CD1c-positive myeloid dendritic cell (primary cell): Measurements from ENCODE around the gene ZDHHC1.
"Not testable (repeated sequence)": the region's sequence is repeated elsewhere in the genome, so short reads cannot be mapped to it uniquely, and the experiment has no call there.

Experiments
- DNase-seq: peaks from one replicate; pipeline ENCODE4 v3.0.0-alpha.2; 2016; ENCODE audit errors: extremely low spot score

ZDHHC1 gene

DNA sequence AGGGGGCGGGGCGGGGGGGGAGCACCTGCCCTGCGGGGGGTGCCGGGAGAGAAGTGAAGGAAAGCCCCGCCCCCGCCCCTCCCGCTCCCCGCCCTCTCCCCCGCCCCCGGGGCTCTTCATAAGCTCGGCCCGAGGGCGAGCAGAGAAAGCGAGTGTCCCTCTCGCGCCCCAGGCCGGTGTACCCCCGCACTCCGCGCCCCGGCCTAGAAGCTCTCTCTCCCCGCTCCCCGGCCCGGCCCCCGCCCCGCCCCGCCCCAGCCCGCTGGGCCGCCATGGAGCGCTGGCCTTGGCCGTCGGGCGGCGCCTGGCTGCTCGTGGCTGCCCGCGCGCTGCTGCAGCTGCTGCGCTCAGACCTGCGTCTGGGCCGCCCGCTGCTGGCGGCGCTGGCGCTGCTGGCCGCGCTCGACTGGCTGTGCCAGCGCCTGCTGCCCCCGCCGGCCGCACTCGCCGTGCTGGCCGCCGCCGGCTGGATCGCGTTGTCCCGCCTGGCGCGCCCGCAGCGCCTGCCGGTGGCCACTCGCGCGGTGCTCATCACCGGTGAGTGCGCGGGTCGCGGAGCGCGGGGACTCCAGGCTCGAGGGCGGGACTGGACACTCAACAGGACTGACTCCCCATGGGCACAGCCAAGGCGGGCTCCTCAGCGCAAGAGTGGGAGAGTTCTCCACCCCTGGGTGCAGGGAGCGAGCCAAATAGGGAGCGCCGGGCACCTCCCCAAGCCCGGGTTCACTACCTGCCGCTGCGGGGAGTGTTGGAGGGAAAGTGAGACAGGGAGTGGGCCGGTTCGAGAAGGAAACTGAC, 14.9 kb upstream of the ZDHHC1 start, which contains the start of gene HSD11B2:
HSD11B2 (plus strand) TSS at position 145 of the 798 bp plus-strand sequence; CDS start at position 273, 128 bp downstream.
- DNase-seq = peak; percentile 66

DNA sequence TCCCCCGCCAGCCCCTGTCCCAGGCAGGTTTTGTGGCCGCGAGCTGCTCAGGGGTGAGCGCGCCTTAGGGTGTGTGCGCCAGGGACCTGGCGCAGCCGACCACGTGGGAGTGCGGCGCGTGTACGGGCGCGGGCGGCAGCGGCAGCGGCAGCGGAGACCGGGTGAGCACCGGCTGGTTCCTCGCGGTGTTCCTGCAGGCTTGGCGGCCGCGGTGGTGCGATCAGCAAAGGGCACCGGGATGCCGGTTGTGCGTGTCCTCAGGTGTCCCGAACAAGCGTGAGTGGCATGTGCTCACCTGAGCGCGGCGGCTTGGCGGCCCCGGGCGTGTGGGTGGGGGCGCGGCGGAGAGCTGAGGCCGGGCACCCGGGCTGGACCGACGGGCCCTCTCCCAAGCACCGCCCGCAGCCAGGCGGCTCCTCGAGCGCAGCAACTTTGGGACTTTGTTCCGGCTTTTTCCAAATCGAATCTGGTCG, 14.3 kb upstream of the ZDHHC1 start:
- peak; percentile 32 for DNase-seq

DNA sequence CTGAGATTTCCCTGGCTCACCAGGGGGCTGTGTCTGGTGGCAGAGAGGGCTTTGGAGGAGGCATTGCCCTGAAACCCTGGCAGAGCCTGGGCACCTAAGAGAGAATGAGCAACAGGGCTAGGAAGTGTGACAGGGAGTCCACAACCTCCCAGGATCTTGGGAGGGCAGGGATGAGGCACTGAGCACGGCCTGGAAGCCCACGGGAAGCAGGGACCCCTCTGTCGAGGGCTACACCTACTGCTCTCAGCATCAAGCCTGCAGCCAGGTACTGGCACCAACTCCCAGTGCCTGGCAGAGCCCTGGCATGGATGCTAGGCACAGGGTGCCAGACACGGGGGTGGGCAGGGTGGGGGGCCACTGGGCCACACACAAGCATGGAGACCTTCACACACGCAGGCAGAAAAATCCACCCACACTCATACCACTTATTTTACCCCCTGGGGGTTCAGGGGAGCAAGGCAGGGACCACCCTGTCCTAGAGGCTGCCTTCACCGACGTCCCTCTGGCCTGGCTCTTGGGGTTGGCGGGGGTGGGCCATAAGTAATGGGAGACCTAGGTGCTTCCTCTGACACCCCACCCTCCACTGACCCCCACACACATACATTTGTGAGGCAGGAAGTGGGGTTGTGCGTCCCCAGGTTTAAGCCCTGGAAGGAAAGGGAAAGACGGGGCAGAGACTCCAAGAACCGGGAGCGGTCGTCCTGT, 13.7 kb upstream of the ZDHHC1 start:
- no peak for DNase-seq

DNA sequence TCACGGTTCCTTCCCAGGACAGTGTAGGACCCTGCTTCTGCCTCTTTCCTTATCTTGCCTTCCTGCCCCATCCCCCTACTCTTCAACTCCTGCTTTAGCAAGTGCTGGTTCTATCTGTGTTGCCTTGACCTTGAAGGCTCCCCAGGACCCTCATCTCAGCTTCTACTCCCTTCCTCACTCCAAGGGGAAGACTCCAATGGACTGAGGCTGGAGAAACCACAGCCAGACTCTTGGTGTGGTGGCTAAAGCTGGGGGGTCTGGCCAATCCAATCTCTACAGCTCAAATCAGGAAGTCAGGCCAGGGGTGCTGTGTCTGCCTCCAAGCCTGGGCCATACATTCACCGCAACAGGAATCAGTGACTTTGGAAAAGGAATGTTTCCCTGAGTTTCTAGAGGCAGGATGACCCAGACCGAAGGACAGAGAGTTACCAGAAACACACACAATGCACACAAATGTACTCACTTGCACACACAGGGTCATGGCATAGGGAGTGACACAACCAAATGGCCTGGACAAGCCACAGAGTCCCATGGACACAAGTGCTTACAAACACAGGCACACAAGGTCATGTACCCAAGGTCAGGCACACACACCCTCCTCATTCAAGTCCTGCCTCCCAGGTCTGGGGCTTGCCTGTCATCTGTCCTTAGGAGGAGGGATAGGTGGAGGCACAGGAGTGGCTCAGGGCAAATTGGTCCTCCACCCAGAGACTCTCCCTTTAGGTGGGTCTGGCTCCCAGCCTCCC, 12.9 kb upstream of the ZDHHC1 start:
- no peak for DNase-seq

DNA sequence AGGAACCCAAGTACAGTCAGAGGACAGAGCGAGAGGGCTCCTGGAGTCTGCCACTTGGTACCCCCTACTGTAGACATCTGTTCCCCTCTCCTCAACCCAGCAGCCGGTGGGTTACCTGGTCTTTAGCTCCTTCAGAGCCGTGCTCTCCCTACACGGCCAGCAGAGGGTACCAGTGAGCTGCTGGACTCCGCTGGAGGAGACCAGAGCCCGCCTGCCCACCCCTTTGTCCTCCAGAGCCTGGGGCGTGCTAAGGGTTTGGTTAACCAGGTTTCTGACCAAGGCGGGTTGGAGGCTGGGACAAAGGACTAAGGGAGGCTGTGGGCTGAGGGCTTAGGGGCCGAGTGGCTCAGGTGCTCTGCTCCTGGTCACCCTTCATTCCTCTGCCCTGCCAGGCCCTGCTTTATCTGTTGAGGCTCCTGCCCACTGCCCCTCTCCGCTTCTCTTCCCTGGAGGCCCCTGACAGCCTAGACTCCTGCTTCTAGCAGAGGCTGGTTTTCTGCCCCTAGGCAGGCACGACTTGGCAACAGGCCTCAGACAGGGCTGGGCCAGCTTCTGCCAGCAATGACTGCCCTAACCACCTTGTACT, 12.0 kb upstream of the ZDHHC1 start:
- DNase-seq = peak; percentile 69

DNA sequence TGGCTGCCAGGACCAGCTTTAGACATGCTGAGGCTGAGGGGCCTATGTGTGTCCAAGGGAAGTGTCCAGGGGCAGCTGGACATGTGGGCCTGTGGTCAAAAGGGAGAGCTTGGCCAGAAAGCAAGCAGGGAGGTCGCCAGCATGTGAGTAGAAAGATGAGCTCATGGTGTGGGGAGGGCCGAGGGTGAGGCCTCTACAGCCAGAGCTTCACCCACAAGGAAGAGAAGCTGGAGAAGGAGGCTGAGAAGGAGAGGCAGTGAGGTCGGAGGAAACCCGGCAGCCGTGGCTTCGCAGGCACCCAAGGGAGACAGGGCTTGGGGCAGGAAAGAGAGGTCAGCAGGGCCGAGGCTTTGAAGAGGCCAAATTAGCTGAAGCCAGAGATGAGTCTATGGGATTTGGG, 10.7 kb upstream of the ZDHHC1 start:
- DNase-seq = no peak

DNA sequence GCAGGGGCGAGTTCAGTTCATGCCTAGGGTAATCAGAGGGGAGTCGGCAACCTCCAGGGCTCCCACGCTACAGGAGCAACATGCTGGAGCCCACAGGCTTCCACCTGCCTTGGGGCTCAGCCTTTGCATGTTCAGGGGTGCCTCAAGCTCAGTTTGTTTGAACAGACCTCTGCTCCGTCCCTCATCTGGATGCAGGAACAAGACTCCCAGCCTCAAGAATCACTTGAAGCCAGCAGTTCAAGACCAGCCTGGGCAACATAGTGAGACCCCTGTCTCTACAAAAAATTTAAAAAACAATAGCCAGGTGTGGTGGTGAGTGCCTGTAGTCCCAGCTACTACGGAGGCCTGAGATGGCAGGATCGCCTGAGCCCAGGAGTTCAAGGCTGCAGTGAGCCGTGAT, 9.7 kb upstream of the ZDHHC1 start:
- no peak for DNase-seq

DNA sequence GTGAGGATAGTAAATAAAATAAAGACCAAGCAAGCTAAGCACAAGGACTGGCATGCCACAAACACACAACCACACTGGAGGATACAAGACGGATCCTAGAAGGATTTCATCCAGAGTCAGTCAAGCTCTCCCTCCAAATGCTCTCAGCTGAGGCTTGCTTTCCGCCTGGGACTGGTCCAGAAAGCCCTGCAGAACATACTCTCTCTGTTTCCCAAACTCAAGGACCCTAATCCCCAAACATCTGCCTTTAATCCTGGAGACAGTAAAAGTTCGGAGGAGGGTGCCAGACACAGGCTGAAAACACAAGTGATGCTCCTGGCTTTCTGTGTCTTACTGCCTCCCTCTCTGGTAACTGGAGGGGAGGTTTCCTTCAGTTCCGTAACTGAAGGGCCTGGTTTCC, 9.3 kb upstream of the ZDHHC1 start:
- DNase-seq = no peak

DNA sequence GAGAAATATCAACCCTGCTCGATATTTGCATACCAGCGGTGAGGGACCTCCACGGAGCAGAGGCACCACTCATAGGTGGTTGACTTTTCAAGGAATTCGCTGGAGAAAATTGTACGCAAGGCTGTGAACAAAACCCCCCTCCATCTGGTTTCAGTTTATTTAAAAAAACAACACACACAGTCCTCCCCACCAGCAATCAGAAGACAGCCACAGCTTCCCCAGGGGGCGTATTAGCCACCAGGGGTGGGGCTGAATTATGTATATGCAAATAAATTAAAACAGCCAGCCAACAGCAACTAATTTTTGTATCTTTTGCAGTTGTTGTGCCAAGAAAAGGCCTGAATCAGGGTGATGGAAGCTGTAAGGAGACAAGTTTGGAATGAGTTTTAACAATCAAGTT, 8.8 kb upstream of the ZDHHC1 start:
- DNase-seq = no peak

DNA sequence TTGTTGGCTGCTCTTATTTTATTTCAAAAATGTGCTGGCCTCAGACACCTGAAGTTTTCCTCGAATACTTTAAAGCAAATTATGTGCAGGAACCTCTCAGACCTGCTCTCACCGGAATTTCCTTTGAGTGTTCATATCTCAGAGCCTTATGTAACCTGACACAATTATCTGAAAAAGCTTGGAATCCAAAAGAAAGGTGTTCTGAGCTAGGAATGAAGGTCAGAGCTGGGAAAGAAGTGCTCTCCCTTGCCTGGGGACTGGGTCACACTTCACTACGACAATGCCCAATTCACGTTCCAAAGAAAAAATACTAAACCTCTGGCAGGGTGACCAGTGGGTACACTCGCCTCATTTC, 8.0 kb upstream of the ZDHHC1 start:
- DNase-seq = no peak

DNA sequence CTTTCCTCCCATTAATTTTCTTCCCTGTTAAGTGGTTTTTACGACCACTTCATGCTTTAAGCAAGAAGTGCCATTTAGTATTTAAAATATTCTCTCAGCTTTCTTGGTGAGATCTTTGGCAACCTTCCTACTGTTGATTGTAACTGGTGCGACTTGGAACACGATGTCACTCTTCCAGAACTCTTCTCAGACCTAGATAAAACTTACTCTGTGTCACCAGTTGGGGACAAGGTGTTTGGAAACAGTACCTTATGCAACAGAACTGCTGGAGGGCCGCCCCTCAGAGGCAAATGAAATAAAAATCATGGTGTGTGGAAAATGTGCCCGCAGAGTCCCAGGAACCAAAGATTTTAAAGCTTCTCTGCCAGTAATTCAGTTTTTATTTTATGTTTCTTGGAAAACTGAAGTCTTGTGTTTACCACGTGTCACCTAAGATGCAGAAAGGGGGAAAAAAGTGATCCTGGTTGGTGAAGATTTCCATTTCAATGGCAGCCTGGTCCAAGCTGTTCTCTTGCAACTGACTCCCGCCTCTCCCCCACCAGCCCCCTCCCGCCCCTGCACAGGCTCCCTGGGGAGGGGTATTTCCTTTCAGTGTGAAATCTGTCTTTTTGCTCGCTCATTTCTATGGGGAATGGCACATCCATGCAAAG, 7.5 kb upstream of the ZDHHC1 start:
- no peak for DNase-seq

DNA sequence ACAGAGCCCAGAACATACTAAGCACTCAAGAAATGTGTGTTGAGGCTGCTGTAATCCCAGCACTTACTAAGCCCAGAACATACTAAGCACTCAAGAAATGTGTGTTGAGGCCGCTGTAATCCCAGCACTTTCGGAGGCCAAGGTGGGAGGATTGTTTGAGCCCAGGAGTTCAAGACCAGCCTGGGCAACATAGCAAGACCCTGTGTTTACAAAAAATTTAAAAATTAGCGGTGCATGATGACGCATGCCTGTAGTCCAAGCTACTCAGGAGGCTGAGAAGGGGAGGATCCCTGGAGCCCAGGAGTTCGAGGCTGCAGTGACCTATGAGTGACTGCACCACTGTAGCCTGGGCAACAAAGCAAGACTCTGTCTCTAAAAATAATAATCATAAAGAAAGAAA, 6.7 kb upstream of the ZDHHC1 start:
- no peak for DNase-seq

DNA sequence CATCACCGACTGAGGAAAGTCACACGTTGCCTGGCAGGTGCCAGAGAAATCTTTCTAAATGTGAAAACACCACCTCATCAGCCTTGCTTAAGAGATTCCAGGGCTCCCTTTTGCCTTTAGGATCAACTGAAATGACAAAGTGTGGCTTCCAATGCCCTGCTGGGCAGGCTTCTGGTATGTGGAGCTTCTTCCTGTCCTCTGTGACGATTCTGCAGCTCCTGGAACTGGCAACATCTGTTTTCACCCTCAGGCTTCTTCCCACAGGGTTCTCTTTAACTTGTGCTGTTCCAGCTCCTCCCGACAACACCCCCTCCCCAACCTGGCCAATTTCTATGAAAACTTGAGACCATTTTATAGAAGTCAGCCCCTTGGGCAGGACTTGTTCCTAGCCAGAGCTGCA, 4.8 kb upstream of the ZDHHC1 start:
- DNase-seq = no peak

DNA sequence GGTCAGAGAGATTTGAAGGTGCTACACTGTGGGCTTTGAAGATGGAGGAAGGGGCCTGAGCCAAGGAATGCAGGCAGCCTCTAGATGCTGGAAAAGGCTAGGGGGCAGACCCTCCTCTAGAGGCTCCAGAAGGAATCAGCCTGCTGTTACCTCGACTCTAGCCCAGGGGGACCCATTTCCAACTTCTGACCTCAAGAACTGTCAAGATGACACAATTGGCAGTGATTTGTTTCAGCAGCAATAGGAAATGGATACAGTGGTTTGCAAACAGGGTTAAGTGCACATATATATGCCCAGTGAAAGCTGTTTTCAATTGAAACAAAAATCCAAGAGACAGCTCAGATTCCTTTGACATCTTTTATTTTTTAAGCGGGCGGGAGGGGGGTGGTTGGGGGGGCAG, 3.7 kb upstream of the ZDHHC1 start:
- DNase-seq = no peak

DNA sequence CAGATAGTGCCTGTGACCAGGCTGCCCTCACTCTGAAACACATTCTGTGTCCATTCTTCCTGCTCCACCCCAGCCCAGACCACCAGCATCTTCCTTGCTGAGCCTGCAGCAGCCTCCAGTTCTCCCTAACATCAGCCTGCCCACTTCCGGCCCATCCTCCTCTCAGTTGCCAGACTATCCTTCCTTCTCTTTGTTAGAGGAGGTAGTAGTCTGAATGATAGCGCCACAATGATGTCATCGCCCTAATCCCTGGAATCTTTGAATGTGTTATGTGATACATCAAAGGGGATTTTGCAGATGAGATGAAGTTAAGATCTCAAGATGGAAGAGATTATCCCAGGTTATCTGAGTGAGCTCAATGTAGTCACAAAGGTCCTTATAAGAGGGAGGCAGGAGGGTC, 3.2 kb upstream of the ZDHHC1 start:
- DNase-seq = no peak

DNA sequence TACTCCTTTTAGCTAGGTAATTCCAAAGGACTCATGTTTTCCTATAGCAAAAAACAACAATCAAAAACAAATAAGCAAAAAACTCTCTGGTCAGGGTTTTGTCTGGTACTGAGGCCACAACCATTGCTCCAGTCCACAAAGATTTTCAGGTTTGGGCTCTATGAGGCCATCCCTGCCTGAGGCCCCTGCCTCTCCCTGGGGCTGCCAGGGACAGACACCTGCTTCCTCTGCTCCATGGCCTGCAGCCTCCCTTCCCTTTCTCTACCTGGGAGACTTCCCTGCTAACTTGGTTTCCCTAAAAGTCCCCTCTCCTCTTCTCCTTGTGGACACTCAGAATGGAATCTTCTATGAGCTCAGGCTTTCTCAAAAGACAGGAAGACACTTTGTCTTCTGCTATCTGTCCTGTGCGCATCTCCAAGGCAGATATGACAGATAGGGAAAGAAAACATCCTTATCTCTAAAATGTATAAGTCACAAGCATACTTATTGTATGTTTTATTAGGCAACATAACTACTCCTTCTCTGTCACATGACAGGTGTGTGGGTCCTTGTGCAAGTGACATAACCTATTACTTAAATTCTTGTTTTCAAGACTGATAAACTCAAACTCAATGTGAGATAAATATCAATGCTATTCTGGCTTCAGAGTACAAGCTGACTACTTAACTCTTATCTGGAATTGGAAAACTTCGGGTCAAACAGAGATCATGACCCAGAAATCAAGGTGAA, 1.2 kb upstream of the ZDHHC1 start:
- no peak for DNase-seq

DNA sequence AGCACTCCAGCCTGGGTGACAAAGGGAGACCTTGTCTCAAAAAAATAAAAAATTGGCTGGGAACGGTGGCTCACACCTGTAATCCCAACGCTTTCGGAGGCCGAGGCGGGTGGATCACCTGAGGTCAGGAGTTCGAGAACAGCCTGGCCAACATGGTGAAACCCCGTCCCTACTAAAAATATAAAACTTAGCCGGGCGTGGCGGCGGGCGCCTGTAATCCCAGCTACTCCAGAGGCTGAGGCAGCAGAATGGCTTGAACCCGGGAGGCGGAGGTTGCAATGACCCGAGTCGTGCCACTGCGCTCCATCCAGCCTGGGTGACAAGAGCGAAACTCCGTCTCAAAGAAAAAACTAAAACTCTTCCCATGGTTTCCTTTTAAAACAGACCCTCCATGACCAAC, 856 bp downstream of the ZDHHC1 start:
- DNase-seq = not testable (repeated sequence)

DNA sequence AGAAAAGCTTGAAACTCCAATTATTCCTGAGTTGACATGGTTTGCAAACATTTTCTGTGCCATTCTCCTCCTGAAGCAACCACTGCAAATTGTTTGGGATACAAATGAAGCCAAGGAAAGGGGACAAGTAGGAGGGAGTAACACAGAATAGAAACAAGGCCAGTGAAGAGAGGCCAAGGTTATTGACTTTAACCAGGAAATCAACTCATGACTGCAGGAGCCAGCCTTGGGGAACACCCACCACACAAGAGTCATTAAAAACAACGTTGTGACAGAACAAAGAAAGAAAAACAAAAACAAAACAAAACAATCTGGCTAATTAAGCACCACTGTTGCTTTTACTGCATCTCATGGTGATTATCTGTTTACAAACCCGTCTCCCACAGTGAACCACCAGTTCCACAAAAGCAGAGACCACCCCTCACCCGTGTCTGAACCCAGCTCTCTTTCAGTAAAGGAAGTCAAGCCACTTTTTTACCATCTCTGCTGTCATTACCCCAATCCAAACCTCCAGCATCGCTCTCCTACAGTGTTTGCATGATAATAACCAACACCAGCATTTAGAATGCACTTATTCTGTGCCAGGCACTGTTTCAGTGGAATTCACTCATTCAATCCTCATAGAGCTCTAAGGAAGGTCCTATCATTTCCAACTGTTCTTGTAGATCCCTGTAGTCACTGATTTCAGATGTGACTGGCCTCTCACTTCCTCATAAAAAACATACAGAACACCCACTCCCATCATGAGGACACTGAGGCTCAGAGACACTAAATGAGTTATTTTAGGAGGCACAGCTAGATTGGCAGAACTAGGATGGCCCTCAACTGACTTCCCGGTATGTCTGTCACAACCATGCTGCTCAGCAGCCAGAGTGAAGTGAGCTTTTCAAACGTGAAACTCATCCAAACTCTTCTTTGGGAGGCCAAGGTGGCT, 2.0 kb downstream of the ZDHHC1 start:
- peak; percentile 86 for DNase-seq

DNA sequence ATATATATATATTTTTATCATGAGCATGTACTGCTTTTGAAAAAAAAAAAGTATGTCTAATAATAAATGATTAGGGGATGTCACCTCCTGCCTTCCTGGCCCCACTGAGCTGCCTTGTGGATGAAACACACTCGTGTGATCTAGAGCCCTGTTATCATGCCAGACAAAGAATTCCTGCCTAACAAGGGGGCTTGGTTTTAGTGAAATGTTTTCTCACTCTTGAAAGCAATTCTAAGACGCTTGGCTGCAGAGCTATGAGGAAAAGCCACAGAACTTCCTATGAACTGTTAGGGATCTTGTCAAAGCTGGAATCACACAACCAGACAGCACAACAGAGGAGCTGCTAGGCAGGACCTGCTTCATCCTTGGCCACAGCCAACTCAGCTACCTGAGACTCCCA, 4.0 kb downstream of the ZDHHC1 start:
- DNase-seq = no peak

DNA sequence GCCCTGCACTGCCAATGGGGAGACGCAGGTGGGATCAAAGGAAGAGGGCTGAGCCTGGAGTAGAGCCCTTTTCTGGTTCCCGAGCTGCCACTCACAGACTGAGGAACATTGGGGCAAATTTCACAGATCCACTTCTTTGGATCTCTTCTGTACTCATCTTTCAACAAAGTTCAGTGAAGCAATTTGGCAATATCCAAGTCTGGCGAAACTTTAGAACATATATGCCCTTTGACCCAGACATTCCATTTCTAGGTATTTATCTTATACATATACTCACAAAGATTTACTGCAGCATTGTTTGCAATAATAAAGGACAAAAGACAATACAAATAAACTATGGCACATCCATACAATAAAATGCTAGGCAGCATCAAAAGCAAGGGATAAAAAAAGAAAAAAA, 4.9 kb downstream of the ZDHHC1 start:
- no peak for DNase-seq
